ENCODE measurements around the gene SMC1B.
"Not testable (repeated sequence)": the region's sequence is repeated elsewhere in the genome, so short reads cannot be mapped to it uniquely, and the experiment has no call there.

DNA sequence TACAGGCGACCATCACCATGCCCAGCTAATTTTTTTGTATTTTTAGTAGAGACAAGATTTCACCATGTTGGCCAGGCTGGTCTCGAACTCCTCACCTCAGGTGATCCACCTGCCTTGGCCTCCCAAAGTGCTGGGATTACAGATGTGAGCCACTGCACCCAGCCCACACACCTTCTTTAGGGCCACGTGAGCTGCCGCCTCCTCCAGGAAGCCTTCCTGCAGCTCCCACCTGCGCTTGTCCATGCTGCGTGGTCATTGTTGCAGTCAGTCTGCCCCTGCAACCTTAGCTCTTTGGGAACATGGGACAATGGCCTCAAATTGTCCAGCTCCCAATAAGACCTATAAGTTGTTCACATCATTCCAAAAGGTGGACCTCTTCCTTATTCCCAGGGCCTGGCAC lies 118.4 kb downstream of the SMC1B start:
- TF ChIP-seq, protein P1, sequence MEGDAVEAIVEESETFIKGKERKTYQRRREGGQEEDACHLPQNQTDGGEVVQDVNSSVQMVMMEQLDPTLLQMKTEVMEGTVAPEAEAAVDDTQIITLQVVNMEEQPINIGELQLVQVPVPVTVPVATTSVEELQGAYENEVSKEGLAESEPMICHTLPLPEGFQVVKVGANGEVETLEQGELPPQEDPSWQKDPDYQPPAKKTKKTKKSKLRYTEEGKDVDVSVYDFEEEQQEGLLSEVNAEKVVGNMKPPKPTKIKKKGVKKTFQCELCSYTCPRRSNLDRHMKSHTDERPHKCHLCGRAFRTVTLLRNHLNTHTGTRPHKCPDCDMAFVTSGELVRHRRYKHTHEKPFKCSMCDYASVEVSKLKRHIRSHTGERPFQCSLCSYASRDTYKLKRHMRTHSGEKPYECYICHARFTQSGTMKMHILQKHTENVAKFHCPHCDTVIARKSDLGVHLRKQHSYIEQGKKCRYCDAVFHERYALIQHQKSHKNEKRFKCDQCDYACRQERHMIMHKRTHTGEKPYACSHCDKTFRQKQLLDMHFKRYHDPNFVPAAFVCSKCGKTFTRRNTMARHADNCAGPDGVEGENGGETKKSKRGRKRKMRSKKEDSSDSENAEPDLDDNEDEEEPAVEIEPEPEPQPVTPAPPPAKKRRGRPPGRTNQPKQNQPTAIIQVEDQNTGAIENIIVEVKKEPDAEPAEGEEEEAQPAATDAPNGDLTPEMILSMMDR (conservative IDR thresholded peaks at IDR 0.05; ENCODE audit: low read depth, low read length) = not testable (repeated sequence)
- TF ChIP-seq EZH2 (IDR thresholded peaks at IDR 0.05; ENCODE audit: borderline replicate concordance, low read depth, low read length, poor library complexity, severe bottlenecking) = not testable (repeated sequence)
